Stimulated activated CD8-positive, alpha-beta memory T cell treated with anti-CD3 and anti-CD28 coated beads, Interleukin-12 subunit alpha, Interleukin-12 subunit beta, amount 100 ng/mL, for 24 hours (primary cell): ENCODE results near the gene MEI1.

Experiments
- DNase-seq: peaks from one replicate; pipeline ENCODE4 v3.0.0-alpha.2; 2020; ENCODE audit errors: extremely low read depth

The MEI1 gene

GRCh38 chr22:41782751-41783150, 83.4 kb downstream of the MEI1 start:
- DNase-seq: no peak

GRCh38 chr22:41787331-41787730, 88.0 kb downstream of the MEI1 start:
- no peak for DNase-seq

- no peak for DNase-seq
Measured at GRCh38 chr22:41793871-41794270, 94.6 kb downstream of the MEI1 start.

GRCh38 chr22:41798736-41799135, 99.4 kb downstream of the MEI1 start:
- no peak for DNase-seq

GRCh38 chr22:41799486-41800347, 100.4 kb downstream of the MEI1 start:
- no peak for DNase-seq

- DNase-seq: peak; percentile 81
Measured at GRCh38 chr22:41800348-41801146, 101.2 kb downstream of the MEI1 start, which contains the start of gene CCDC134. TSS of gene CCDC134 (plus strand) at chr22:41800679. CDS start at chr22:41808891, 8,212 bp downstream.

DNA sequence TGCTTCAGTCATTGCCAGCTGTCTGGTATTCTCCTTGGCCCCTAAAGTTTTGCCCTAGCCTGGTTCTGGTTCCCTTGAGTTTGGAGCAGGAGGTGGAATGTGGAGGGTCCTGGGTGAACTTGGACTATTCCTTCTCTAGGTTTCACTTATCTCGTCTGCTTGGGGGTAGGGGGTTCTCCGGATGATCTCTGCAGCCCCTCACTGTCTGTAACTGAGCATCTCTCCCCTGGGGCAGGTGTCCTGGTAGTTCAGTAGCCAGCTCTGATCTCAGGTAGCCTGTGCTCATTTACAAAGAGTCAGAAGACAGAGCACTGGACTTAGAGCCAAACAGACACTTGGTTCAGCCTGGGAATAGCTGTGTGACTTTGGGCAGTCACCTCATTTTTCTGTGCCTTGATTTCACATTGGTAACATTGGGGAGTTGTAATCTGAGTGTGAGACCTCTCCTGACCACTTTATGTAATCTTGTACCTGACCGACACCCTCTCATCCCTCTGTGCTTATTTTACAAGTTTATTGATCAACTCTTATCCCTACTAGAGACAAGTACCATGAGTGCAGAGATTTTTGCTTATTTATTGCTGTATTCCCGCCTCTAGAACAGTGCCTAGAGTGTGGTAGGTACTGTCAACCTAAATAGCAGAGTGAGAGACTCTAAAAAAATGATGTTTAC, 102.0 kb downstream of the MEI1 start:
- no peak for DNase-seq

- DNase-seq: no peak
Measured at GRCh38 chr22:41801886-41802285, 102.6 kb downstream of the MEI1 start.

DNA sequence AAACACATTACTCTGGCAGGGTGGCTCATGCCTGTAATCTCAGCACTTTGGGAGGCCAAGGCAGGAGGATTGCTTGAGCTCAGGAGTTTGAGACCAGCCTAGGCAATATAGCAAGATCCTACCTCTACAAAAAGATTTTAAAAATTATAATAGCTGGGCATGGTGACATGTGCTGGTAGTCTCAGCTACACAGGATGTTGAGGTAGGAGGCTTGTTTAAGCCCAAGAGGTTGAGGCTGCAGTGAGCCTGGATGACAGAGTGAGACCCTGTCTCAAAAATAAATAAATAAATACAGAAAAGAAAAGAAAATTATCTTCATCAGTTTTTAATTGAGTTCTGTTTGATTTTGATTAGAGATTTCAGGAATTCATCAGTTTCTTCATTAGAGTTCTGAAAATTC, 106.3 kb downstream of the MEI1 start:
- DNase-seq: no peak

GRCh38 chr22:41808400-41808799, 109.1 kb downstream of the MEI1 start:
- DNase-seq: no peak

DNA sequence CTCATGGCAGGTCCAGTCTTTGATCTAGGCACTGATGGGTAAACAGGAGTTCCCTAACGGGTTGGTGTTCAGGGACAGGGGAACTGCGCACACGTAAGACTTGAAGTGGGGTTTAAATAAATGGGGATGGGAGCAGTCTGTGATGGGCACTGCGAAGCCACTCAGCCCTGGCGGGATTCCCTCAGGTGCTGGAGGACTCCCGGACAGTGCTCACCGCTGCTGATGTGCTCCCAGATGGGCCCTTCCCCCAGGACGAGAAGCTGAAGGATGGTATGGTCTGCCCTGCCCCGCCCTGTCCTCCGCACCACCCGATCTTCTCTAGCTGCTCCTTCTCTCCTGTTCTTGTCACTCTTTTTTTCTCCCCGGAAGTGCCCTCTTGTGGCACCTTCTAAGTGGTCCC, 110.7 kb downstream of the MEI1 start:
- no peak for DNase-seq

- DNase-seq: no peak
Measured at GRCh38 chr22:41812805-41813545, 113.7 kb downstream of the MEI1 start.

DNA sequence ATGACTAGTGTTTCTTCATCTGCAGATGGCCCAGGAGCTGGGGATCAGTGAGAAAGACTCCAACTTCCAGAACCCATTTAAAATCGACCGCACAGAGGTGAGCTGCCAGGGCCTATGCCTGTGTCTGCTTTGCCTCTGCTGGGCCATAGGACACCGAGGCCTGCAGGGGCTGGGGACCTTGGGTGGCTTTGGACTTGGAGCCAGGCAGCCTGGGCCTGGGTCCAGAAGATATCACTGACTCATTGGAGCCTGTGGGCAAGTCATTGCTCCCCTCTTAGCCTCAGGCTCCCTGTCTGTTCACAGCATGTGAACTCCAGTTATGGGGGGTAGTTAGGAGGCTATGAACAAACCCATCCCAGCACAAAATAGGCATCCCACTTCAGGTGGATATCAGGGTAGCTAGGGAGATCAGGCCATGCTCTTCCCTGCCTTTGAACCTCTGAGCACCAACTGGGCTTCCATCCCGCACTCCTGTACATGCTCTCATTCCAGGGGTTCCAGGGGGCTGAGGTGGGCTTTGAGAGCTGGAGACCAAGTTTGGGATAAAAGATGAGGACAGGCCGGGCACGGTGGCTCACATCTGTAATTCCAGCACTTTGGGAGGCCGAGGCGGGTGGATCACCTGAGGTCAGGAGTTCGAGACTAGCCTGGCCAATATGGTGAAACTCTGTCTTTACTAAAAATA, 114.6 kb downstream of the MEI1 start:
- DNase-seq: no peak

DNA sequence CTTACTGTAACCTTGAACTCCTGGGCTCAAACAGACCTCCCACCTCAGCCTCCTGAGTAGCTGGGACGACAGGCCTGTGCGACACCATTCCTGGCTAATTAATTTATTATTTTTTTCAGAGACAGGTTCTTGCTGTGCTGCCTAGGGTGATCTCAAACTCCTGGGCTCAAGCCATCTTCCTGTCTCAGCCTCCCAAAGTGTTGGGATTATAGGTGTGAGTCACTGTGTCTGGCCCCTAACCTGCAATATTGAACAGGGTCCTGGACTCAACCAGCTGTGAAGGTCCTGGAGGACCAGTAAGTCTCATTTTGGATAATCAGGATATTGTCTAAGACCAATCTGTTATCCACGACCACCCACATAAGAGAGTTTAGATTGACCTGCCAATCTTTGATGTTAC, 116.4 kb downstream of the MEI1 start:
- DNase-seq: no peak

GRCh38 chr22:41816241-41816640, 116.9 kb downstream of the MEI1 start:
- no peak for DNase-seq

GRCh38 chr22:41816871-41817270, 117.6 kb downstream of the MEI1 start:
- DNase-seq: no peak

DNA sequence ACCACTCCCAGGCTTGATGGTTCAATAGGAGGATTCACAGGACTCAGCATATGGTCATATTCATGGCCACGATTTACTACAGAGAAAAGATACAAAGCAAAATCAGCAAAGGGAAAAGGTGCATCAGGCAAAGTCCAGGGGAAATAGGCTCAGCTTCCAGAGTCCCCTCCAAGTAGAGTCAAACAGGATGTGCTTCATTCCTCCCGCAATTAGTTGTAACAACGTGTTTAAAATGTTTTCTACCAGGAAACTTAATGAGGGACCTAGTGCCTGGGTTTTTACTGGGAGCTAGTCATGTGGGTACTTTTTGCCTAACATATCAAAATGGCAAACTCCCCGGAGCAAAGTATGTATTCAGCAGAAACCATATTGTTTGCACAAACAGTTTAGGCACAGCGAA, 118.7 kb downstream of the MEI1 start:
- DNase-seq: no peak

- no peak for DNase-seq
Measured at GRCh38 chr22:41818596-41818995, 119.3 kb downstream of the MEI1 start.

- DNase-seq: no peak
Measured at GRCh38 chr22:41819257-41819656, 120.0 kb downstream of the MEI1 start.

DNA sequence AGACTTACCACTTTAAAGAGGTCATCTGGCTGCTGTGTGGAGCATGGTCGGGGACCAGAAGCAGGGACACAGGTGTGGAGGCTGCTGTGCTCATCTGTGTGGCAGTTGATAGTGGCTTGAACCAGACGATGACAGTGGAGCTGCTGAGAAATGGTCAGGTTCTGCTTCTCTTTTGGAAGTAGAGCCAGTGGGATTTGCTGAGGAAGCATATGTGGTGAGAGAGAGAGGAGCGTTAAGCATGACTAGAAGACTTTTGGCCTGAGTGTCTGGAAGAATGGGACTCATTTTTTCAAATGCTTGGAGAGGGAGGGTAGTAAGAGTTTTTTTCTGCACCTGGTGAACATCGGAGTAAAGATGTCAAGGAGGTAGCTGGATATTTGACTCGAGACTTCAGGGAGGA, 121.1 kb downstream of the MEI1 start:
- DNase-seq: no peak
